Rectal smooth muscle tissue (tissue), 1 donor: ENCODE data around the gene KCND1.

Experiments used
- H3K27ac ChIP-seq: one replicate; pipeline ENCODE4 v1.7.0; 2013; ENCODE audit warnings: low read depth, low read length, inconsistent platforms
- H3K27me3 ChIP-seq: one replicate; pipeline ENCODE4 v1.7.0; 2013; ENCODE audit warnings: low read length; ENCODE audit not compliant: control insufficient read depth, insufficient read depth
- H3K36me3 ChIP-seq: one replicate; pipeline ENCODE4 v1.7.0; 2013; ENCODE audit warnings: low read length; ENCODE audit not compliant: control insufficient read depth, insufficient read depth
- H3K4me1 ChIP-seq: one replicate; pipeline ENCODE4 v1.7.0; 2013; ENCODE audit warnings: low read length; ENCODE audit not compliant: control insufficient read depth, insufficient read depth
- H3K4me3 ChIP-seq: one replicate; pipeline ENCODE4 v1.7.0; 2013; ENCODE audit warnings: low read length
- H3K9ac ChIP-seq: one replicate; pipeline ENCODE4 v1.7.0; 2013; ENCODE audit warnings: low read length

Gene KCND1

DNA sequence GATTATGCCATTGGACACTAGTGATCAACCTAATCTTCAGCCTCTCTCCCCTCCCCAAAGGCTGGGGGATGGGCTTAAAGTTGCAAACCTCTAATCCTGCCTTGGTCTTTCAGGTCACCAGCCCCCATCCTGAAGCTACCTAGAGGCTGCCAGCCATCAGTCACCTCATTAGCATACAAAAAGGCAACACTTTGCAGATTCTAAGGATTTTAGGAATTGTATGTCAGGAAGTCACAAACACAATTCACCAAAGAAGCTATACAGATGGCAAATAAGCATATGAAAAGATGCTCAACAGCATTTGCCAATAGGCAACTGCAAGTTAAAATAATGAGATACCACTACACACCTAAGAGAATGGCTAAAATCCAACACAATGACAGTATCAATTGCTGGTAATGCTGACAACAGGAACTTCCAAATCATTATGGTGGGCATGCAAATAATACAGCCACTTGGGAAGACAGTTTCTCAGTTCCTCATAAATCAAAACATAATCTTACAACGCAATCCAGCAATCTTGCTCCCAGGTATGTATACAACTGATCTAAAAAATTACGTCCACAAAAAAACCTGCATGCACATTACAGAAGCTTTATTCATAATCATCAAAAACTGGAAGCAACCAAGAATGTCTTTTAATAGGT is 43.8 kb downstream of the KCND1 start:
- H3K36me3 ChIP-seq: no peaks in the 10 kb centered on the region
- H3K4me3 ChIP-seq: no peak overlapping the region
- no peaks in the 10 kb centered on the region for H3K4me1 ChIP-seq
- H3K27me3 ChIP-seq: no peaks in the 10 kb centered on the region
- no peak overlapping the region for H3K9ac ChIP-seq
- no peak overlapping the region for H3K27ac ChIP-seq

DNA sequence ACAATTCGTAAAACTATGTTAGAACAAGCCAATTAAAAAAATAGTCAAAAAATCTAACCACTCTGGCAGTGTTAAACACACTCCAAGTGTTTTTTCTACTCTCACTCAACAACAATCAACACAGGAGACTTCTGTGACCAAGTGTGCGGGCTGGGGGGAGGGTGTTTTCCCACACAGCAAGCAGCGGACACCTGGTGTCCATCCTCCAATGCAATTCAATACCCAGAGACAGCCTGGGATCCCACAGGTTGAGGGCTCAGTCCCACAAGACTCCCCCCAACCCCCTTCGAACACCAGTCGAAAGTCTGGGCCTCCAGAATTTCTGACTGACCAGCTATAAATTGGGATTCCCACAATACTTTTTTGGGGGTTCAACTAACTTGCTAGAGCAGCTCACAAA is 44.5 kb downstream of the KCND1 start:
- no peaks in the 10 kb centered on the region for H3K4me1 ChIP-seq
- no peaks in the 10 kb centered on the region for H3K36me3 ChIP-seq
- no peak overlapping the region for H3K27ac ChIP-seq
- H3K27me3 ChIP-seq: no peaks in the 10 kb centered on the region
- H3K4me3 ChIP-seq: no peak overlapping the region
- H3K9ac ChIP-seq: no peak overlapping the region

DNA sequence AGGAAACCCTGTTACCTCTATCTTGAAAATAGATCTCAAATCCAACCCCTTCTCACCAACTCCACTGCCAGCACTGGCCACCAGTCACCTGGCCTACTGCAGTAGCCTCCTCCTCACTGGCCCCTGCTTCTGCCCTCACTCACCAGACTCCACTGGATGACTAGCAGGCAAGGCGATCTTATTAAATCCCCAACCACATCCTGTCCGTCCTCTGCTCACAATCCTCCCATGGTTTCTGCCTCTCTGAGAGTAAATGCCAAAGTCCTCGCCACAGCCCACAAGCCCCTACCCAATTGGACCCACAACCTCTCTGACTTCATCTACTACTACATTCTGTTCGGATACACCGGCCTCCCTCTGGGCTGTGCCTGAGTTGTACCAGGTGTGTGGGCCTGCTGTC is 47.4 kb downstream of the KCND1 start:
- H3K9ac ChIP-seq: no peak overlapping the region

DNA sequence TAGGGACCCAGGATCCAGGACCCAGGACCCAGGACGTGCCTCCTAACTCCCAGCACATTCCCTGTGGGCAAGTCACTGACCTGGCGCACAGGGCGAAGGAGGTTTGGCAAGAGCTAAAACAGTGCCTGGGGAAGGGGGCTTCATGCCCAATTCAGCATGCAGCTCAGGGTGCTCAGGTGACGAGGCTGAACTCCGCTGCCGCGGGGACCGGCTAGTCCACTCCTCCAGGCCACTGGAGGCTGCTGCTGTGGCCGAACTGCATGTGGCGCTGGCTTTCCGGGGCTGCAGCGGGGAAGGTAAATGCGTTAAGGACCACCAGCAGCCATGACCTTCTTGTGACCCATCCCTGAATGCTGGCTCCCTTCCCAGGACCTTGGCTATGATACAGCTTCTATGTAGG is 47.9 kb downstream of the KCND1 start:
- H3K9ac ChIP-seq: no peak overlapping the region
- H3K4me3 ChIP-seq: no peak overlapping the region
- no peaks in the 10 kb centered on the region for H3K4me1 ChIP-seq
- no peaks in the 10 kb centered on the region for H3K27me3 ChIP-seq
- H3K36me3 ChIP-seq: no peaks in the 10 kb centered on the region
- no peak overlapping the region for H3K27ac ChIP-seq

More for the DNA sequence above, 47.4 kb downstream of the KCND1 start:
- Histone ChIP-seq H3K27ac (no peak overlapping the region), H3K27me3 (no peaks in the 10 kb centered on the region), H3K36me3 (no peaks in the 10 kb centered on the region), H3K4me1 (no peaks in the 10 kb centered on the region), H3K4me3 (no peak overlapping the region)

DNA sequence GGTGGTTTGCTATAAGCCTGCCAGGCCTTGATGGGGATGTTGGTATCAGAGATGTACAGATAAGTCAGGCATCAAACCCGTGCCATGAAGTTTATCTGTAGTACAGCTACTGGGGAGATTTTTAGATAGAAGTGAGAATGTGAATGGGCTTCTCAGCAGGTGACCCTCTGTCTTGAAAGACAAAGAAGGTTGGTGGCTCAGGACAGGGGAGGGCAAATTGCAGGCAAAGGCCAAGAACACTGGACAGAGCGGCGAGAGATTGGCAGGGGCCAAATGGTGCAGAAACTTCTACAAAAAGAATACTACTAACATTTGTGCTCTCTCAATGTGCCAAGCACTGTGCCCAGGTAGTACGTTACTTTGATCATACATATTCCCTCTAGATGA is 50.9 kb downstream of the KCND1 start:
- Histone ChIP-seq H3K4me1 (no peaks in the 10 kb centered on the region), H3K4me3 (no peak overlapping the region), H3K27me3 (no peaks in the 10 kb centered on the region), H3K36me3 (no peaks in the 10 kb centered on the region), H3K9ac (no peak overlapping the region), H3K27ac (no peak overlapping the region)

DNA sequence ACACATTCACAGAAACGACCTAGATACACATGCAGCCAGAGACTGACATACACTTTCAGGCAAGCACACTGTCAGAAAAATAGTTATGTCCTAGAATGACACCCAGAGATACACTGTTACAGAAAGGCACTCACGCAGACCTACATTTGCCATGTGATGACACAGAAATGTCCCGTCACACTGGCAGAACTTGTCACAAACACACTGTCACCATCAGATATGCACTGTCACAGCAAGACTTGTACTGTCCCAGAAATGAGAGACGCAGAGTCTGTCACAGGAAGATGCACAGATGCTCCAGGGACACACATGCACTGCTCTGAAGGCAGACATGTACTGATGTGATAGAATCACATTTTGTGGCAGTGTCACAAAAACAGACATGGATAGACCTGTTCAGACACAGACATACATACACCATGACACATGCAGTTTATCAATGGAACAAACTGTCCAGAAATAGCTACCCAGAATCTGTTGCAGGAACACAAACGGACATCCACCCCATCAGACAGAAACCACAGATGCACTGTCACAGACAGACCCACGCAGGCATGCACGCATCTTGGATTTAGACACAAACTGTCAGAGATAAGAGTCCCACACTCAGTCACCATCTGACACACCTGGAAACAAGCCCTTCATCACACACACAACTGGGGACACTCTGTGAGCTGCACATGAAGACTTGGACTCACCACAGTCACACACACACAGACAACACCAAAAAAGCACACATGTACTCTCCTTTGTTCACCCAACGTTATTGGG is 51.5 kb downstream of the KCND1 start:
- Histone ChIP-seq H3K4me1 (no peaks in the 10 kb centered on the region), H3K27me3 (no peaks in the 10 kb centered on the region), H3K9ac (no peak overlapping the region), H3K27ac (no peak overlapping the region), H3K36me3 (no peaks in the 10 kb centered on the region), H3K4me3 (no peak overlapping the region)

DNA sequence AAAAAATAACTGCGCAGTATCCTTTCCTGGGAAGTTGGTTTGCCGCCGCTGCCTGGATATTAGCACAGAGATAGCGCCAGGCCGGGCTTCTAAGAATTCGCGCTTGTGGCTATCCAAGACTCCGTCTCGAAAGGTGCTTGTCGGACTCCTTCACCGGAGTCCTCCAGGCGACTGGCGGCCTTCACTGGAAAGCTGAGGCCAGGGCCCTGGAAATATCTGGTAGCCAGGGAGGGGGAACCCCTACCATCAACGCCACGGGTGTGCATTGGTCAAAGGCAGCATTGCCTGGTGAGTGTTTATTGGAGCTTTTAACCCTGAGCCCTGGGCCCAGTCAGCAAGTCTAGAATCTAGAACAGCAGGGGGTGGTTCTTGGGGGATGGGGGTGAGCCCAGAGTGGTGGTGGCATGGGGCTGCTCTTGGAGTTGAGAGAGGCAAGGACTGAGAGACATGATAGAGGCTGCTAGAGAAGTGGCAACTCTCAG is 52.2 kb downstream of the KCND1 start:
- H3K36me3 ChIP-seq: peaks cover under 1% of the 10 kb centered on the region
- H3K4me1 ChIP-seq: no peaks in the 10 kb centered on the region
- H3K27me3 ChIP-seq: no peaks in the 10 kb centered on the region
- peak overlapping the region; percentile 45 for H3K27ac ChIP-seq
- H3K4me3 ChIP-seq: peak overlapping the region; percentile 58
- H3K9ac ChIP-seq: no peak overlapping the region

- peak within 1 kb of the TSS; percentile 58 for H3K4me3 ChIP-seq
- no peaks in the 10 kb centered on the region for H3K27me3 ChIP-seq
- peaks cover 4% of the 10 kb centered on the region for H3K36me3 ChIP-seq
- no peaks in the 10 kb centered on the region for H3K4me1 ChIP-seq
- peak within 1 kb of the TSS; percentile 45 for H3K27ac ChIP-seq
- H3K9ac ChIP-seq: peak within 1 kb of the TSS; percentile 10
Observed at GRCh38 chrX:48918643-48919340, 52.9 kb downstream of the KCND1 start, which contains the start of gene PIM2. TSS of gene PIM2 (minus strand) at chrX:48919024. CDS start at chrX:48918834, 190 bp downstream.

- H3K9ac ChIP-seq: peak overlapping the region; percentile 10
- H3K27me3 ChIP-seq: no peaks in the 10 kb centered on the region
- H3K27ac ChIP-seq: peak overlapping the region; percentile 38
- no peaks in the 10 kb centered on the region for H3K4me1 ChIP-seq
- peak overlapping the region; percentile 58 for H3K4me3 ChIP-seq
- H3K36me3 ChIP-seq: peaks cover 4% of the 10 kb centered on the region
Observed at GRCh38 chrX:48918301-48918642, 53.4 kb downstream of the KCND1 start.

- Histone ChIP-seq H3K4me3 (peak overlapping the region; percentile 58), H3K4me1 (no peaks in the 10 kb centered on the region), H3K27ac (no peak overlapping the region), H3K9ac (no peak overlapping the region), H3K27me3 (no peaks in the 10 kb centered on the region), H3K36me3 (peaks cover 4% of the 10 kb centered on the region)
Observed at GRCh38 chrX:48917139-48918001, 54.3 kb downstream of the KCND1 start.

DNA sequence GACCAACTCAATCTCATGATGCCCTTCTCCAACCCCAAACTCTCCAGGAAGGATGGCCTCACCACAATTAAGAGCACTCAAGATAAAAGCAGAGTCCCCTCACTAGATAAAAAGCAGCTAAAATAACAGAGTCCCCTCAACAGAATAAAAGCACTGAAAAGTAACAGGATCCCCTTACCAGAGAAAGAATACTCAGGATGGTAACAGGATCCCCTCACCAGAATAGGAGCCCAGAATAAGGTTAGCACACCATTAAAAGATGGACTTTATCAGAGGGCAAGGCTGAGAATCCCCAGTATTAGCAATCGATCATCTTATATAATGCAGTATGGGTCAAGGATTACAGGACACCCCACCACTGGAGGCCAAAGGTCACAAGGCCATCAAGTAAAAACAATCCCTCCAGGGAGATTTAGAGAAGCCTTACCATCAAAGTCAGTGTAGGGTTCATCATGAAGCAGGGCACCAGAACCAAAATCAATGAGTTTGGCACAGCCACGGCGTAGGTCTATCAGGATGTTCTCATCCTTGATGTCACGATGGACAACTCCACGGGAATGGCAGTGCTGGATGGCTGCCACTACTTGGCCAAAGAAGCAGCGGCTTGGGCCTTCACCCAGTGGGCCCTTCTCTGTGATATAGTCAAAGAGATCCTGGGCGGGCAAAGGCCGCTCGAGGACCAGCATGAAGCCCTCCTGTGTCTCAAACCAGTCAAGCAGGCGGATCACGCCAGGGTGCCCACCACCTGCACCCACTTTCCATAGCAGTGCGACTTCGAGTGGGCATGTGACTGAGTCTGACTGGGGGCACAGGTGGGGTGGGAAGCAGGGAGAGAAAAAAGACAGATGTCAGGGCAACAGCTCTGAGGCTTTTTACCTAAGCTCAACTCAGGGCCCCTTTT is 56.8 kb downstream of the KCND1 start:
- H3K27me3 ChIP-seq: no peaks in the 10 kb centered on the region
- no peak overlapping the region for H3K27ac ChIP-seq
- no peaks in the 10 kb centered on the region for H3K4me1 ChIP-seq
- peaks cover 4% of the 10 kb centered on the region for H3K36me3 ChIP-seq
- H3K4me3 ChIP-seq: peak overlapping the region; percentile 23
- H3K9ac ChIP-seq: no peak overlapping the region
